HepG2 (cell line): ENCODE results near the gene CD320. TPM values are rescaled to one million over a fixed set of nuclear protein-coding genes. Genes with fewer than 3 reads are reported as not detected.

Experiments
- CSRNP1 ChIP-seq: sonication (generic); formaldehyde crosslinking; IDR thresholded peaks from 2 replicates; pipeline ENCODE4 v1.8.1; 2023; ENCODE audit warnings: mild to moderate bottlenecking, missing genetic modification reagents
- HIVEP1 ChIP-seq: sonication (generic); formaldehyde crosslinking; IDR thresholded peaks from 2 replicates; pipeline ENCODE4 v1.4.0; 2020; ENCODE audit warnings: mild to moderate bottlenecking, missing genetic modification reagents
- KLF13 ChIP-seq: sonication (generic); formaldehyde crosslinking; IDR thresholded peaks from 2 replicates; pipeline ENCODE4 v1.4.0; 2020; ENCODE audit warnings: mild to moderate bottlenecking, missing genetic modification reagents
- MBNL3 ChIP-seq: fragments of 250-450 bp; sonication (Bioruptor Pico); conservative IDR thresholded peaks from 2 replicates; pipeline ENCODE4 v1.8.0; 2022; ENCODE audit warnings: mild to moderate bottlenecking, inconsistent platforms
- REL ChIP-seq: sonication (generic); formaldehyde crosslinking; conservative IDR thresholded peaks from 2 replicates; pipeline ENCODE4 v1.8.0; 2022; ENCODE audit warnings: mild to moderate bottlenecking, missing genetic modification reagents, moderate library complexity
- SMARCC2 ChIP-seq: fragments of 450-650 bp; IDR thresholded peaks from 2 replicates; pipeline ENCODE4 v1.6.1; 2017; ENCODE audit warnings: antibody characterized with exemption, mild to moderate bottlenecking
- SUZ12 ChIP-seq: fragments of 150-350 bp; IDR thresholded peaks from 2 replicates; pipeline ENCODE4 v1.6.1; 2014; ENCODE audit warnings: low read depth, low read length
- ZNF142 ChIP-seq: sonication (generic); formaldehyde crosslinking; IDR thresholded peaks from 2 replicates; pipeline ENCODE4 v1.4.0; 2020; ENCODE audit warnings: missing genetic modification reagents
- ZNF335 ChIP-seq: sonication (generic); formaldehyde crosslinking; IDR thresholded peaks from 2 replicates; pipeline ENCODE4 v1.4.0; 2020; ENCODE audit warnings: missing genetic modification reagents
- ZNF570 ChIP-seq: sonication (generic); formaldehyde crosslinking; IDR thresholded peaks from 2 replicates; pipeline ENCODE4 v1.4.0; 2020; ENCODE audit warnings: mild to moderate bottlenecking, missing genetic modification reagents, borderline replicate concordance
- ZSCAN22 ChIP-seq: sonication (generic); formaldehyde crosslinking; IDR thresholded peaks from 2 replicates; pipeline ENCODE4 v1.4.0; 2020; ENCODE audit warnings: mild to moderate bottlenecking, missing genetic modification reagents
- ZZZ3 ChIP-seq: sonication (generic); formaldehyde crosslinking; IDR thresholded peaks from 2 replicates; pipeline ENCODE4 v1.4.0; 2020; ENCODE audit warnings: missing genetic modification reagents, mild to moderate bottlenecking, borderline replicate concordance
- polyA plus RNA-seq, 8 experiments: library from polyadenylated mRNA; depleted of rRNA in 3 of 8; stranded (reverse) in 7 of 8; unstranded in 1 of 8; fragments of >200 nt; fragmentation: Illumina TruSeq in 4 of 8; extraction: Trizol in 4 of 8; gene quantifications; 2 replicates each; pipeline versions ENCODE4 v1.2.1 to v1.2.3, GENCODE V29; 2011 to 2016; ENCODE audit warnings: low read depth in 4 of 8, missing spikeins in 1 of 8, mixed read lengths in 1 of 8; ENCODE audit not compliant: insufficient read depth in 1 of 8
- total RNA-seq, 5 experiments: library from RNA; depleted of rRNA; stranded (reverse); fragments of >200 nt; fragmentation: Illumina TruSeq; extraction: Trizol; gene quantifications; 2 replicates each; pipeline ENCODE4 v1.2.3, GENCODE V29; 2016; ENCODE audit warnings: low read depth in 1 of 5

Gene CD320
- total and polyA plus RNA-seq, 2 of the 13 experiments (the other 11 are each of a cell fraction or from before 2014, with no cell fraction given): 83.1 to 99.9 TPM

GRCh38 chr19:8307965-8308866 lies at the start of gene CD320 (continued):
- TF ChIP-seq ZSCAN22 (peak; percentile 73; the same call in 1 of the 2 replicates), KLF13 (CRISPR knock-in tag) (0 out of 2 replicates have a peak, but pooled peaks have one; percentile 60), ZNF570 (0 out of 2 replicates have a peak, but pooled peaks have one; percentile 84), HIVEP1 (CRISPR knock-in tag) (peak; percentile 71), REL (no peak), SMARCC2 (no peak), ZZZ3 (CRISPR knock-in tag) (peak; percentile 50; the same call in 1 of the 2 replicates), CSRNP1 (CRISPR knock-in tag) (peak; percentile 97; the same call in 1 of the 2 replicates), ZNF142 (CRISPR knock-in tag) (peak; percentile 93; the same call in 1 of the 2 replicates), SUZ12 (no peak), ZNF335 (peak; percentile 25; the same call in 1 of the 2 replicates), MBNL3 (CRISPR knock-in tag) (no peak)
